Loucy (cell line): ENCODE results near the gene SNRPD1.
A peak's percentile ranks its signal among the peaks of the same experiment; 100 is the strongest.

Source experiments
- H2AFZ ChIP-seq: fragments of 200-600 bp; sonication (generic); 2 replicates; pipeline ENCODE4 v1.6.0; 2016; ENCODE audit warnings: antibody characterized with exemption, mild to moderate bottlenecking, low read length, moderate library complexity
- H3F3A ChIP-seq: fragments of 200-600 bp; 2 replicates; pipeline ENCODE4 v1.6.0; 2016; ENCODE audit warnings: antibody characterized with exemption, low read depth, mild to moderate bottlenecking
- H3K27me3 ChIP-seq: fragments of 200-600 bp; sonication (generic); 2 replicates; pipeline ENCODE4 v1.6.1; 2014; ENCODE audit warnings: low read length, mild to moderate bottlenecking; ENCODE audit not compliant: insufficient read depth, poor library complexity, severe bottlenecking
- H3K36me3 ChIP-seq: fragments of 200-600 bp; sonication (generic); 2 replicates; pipeline ENCODE4 v1.6.1; 2016; ENCODE audit warnings: low read length; ENCODE audit not compliant: insufficient read depth
- H3K4me1 ChIP-seq: fragments of 200-600 bp; sonication (generic); 2 replicates; pipeline ENCODE4 v1.5.1; 2014; ENCODE audit warnings: low read length, mild to moderate bottlenecking; ENCODE audit not compliant: insufficient read depth, poor library complexity, severe bottlenecking
- H3K4me2 ChIP-seq: fragments of 200-600 bp; sonication (generic); 2 replicates; pipeline ENCODE4 v1.6.0; 2014; ENCODE audit warnings: antibody characterized with exemption, low read length, low read depth, mild to moderate bottlenecking; ENCODE audit not compliant: poor library complexity, severe bottlenecking
- H3K4me3 ChIP-seq: fragments of 200-600 bp; sonication (generic); 2 replicates; pipeline ENCODE4 v1.5.1; 2014; ENCODE audit warnings: low read length, mild to moderate bottlenecking, mixed read lengths; ENCODE audit not compliant: poor library complexity, severe bottlenecking
- H3K79me2 ChIP-seq: fragments of 200-600 bp; sonication (generic); 2 replicates; pipeline ENCODE4 v1.6.1; 2014; ENCODE audit warnings: low read length; ENCODE audit not compliant: insufficient read depth
- H3K9ac ChIP-seq: fragments of 200-600 bp; sonication (generic); 2 replicates; pipeline ENCODE4 v1.6.0; 2014; ENCODE audit warnings: mild to moderate bottlenecking, low read depth, low read length, moderate library complexity; ENCODE audit not compliant: poor library complexity, severe bottlenecking
- H3K9me2 ChIP-seq: fragments of 200-600 bp; sonication (generic); replicated peaks from 2 replicates; pipeline ENCODE4 v1.6.1; 2016; ENCODE audit warnings: low read depth, low read length, mixed read lengths
- H3K9me3 ChIP-seq: fragments of 200-600 bp; sonication (generic); 2 replicates; pipeline ENCODE4 v1.6.1; 2014; ENCODE audit warnings: mild to moderate bottlenecking, antibody characterized with exemption, low read length, low read depth; ENCODE audit not compliant: insufficient read depth
- H4K20me1 ChIP-seq: fragments of 200-600 bp; sonication (generic); 2 replicates; pipeline ENCODE4 v1.6.0; 2014; ENCODE audit warnings: antibody characterized with exemption, low read length, mild to moderate bottlenecking; ENCODE audit not compliant: insufficient read depth, poor library complexity, severe bottlenecking
- EZH2phosphoT487 ChIP-seq: fragments of 200-600 bp; IDR thresholded peaks from 2 replicates; pipeline ENCODE4 v1.6.1; 2018; ENCODE audit warnings: antibody characterized with exemption, mild to moderate bottlenecking, moderate library complexity, borderline replicate concordance
- TF ChIP-seq, protein P1 (sequence below): fragments of 200-600 bp; sonication (generic); conservative IDR thresholded peaks from 2 replicates; pipeline ENCODE4 v1.5.1; 2014; ENCODE audit warnings: mild to moderate bottlenecking, antibody characterized with exemption, low read length

The SNRPD1 gene

GRCh38 chr18:21612125-21613039 lies at the start of gene SNRPD1:
SNRPD1 (plus strand) TSS chr18:21612314; CDS start chr18:21612430, 116 bp downstream.
- Histone ChIP-seq H3K4me3 (peak within 1 kb of the TSS; percentile 98), H2AFZ (peak within 1 kb of the TSS; percentile 91), H3K27me3 (no peaks in the 10 kb centered on the region), H3K4me2 (peak within 1 kb of the TSS; percentile 87), H3K9ac (peak within 1 kb of the TSS; percentile 96), H3K36me3 (peaks cover 6% of the 10 kb centered on the region), H3K79me2 (peaks cover 52% of the 10 kb centered on the region), H4K20me1 (peaks cover 51% of the 10 kb centered on the region), H3K9me3 (no peaks in the 10 kb centered on the region), H3K4me1 (peaks cover 30% of the 10 kb centered on the region), H3F3A (no peaks in the 10 kb centered on the region; the same call in 1 of the 2 replicates), H3K9me2 (no peaks in the 10 kb centered on the region)
- TF ChIP-seq EZH2phosphoT487 = no peak
- TF ChIP-seq, protein P1, sequence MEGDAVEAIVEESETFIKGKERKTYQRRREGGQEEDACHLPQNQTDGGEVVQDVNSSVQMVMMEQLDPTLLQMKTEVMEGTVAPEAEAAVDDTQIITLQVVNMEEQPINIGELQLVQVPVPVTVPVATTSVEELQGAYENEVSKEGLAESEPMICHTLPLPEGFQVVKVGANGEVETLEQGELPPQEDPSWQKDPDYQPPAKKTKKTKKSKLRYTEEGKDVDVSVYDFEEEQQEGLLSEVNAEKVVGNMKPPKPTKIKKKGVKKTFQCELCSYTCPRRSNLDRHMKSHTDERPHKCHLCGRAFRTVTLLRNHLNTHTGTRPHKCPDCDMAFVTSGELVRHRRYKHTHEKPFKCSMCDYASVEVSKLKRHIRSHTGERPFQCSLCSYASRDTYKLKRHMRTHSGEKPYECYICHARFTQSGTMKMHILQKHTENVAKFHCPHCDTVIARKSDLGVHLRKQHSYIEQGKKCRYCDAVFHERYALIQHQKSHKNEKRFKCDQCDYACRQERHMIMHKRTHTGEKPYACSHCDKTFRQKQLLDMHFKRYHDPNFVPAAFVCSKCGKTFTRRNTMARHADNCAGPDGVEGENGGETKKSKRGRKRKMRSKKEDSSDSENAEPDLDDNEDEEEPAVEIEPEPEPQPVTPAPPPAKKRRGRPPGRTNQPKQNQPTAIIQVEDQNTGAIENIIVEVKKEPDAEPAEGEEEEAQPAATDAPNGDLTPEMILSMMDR = peak; percentile 80

DNA sequence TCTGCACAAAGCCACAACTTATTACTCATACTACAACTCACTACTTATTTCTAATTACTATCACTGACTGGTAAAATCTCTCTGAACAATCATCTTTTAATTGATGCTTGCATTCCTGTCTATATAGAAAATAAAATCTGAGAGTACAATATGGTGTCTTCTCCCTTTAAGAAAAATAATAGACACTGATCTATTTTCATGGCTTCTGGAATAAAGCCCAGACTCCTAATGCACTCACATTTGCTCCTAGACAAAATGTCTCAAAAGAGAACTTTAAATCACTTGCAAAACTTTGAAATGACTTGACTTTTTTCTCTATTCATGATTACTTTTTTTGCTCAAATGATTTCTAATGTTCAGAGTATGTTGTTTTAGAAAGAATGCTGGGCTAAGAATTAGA lies 40.3 kb upstream of the SNRPD1 start:
- Histone ChIP-seq H3K27me3 (no peaks in the 10 kb centered on the region), H3K4me3 (no peak overlapping the region), H3F3A (no peaks in the 10 kb centered on the region), H3K9me3 (no peaks in the 10 kb centered on the region), H3K9me2 (no peaks in the 10 kb centered on the region), H3K79me2 (0 out of 2 replicates have a peak, but pooled peaks cover 15% of the 10 kb centered on the region), H2AFZ (no peak overlapping the region), H3K36me3 (peaks cover 92% of the 10 kb centered on the region), H4K20me1 (no peaks in the 10 kb centered on the region), H3K4me1 (no peaks in the 10 kb centered on the region), H3K9ac (no peak overlapping the region), H3K4me2 (no peak overlapping the region)
- TF ChIP-seq, protein P1 = no peak

- Histone ChIP-seq H3K9ac (no peak overlapping the region), H3K79me2 (peaks cover 30% of the 10 kb centered on the region), H4K20me1 (peaks cover 5% of the 10 kb centered on the region), H3K4me3 (no peak overlapping the region), H3F3A (no peaks in the 10 kb centered on the region), H3K4me1 (no peaks in the 10 kb centered on the region), H3K36me3 (peaks cover 73% of the 10 kb centered on the region), H3K9me2 (no peaks in the 10 kb centered on the region), H3K9me3 (no peaks in the 10 kb centered on the region), H3K27me3 (no peaks in the 10 kb centered on the region), H2AFZ (no peak overlapping the region), H3K4me2 (no peak overlapping the region)
- no peak for TF ChIP-seq EZH2phosphoT487
- TF ChIP-seq, protein P1 = no peak
These were observed 36.5 kb upstream of the SNRPD1 start for GRCh38 chr18:21575656-21576055.
